GM19438 (cell line): Measurements from ENCODE around the gene PLCH2.

ENCODE experiments used
- ATAC-seq: cut with Tn5 transposase; IDR thresholded peaks from one replicate; pipeline ENCODE4 v1.9.1; 2021; ENCODE audit warnings: low read depth; ENCODE audit not compliant: unreplicated experiment

PLCH2 gene

DNA sequence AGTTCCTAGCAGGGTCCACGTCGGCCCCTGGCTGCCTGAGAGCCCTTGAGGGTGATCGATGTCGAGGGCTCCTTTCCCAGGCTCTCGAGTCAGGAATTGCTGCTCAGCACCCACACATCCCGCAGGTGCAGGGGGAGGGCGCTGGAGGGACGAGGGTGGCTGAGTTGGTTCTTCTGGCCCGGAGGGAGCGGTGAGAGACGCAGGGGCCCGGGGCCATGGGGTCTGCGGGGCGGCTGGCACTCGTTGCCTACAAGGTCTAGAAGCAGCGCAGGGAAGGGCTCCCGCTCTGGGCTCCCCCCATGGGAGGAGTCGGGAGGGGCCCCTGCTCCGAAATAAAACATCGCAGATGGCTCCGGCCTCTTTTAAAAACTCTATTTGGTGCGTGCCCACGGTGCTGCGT is 32.1 kb downstream of the PLCH2 start:
- ATAC-seq, result no peak

DNA sequence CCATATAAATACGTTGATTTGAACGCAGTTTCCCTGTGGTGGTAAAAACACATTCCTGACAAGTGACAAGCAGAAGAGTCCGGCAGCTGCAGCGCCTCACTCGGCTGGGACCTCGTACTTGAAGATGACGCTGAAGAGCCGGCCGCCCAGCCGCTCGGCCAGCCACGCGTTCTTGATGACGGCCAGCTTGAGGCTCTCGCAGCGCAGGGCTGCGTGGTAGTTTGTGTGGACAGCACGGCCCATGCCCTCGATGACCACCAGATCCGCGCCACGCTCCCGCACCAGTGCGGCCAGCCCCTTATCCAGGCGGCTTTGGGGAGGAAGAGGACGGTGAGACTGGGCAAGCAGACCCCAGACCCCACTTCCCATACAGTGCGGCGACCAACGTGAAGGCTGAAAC is 32.7 kb downstream of the PLCH2 start:
- ATAC-seq, result no peak

DNA sequence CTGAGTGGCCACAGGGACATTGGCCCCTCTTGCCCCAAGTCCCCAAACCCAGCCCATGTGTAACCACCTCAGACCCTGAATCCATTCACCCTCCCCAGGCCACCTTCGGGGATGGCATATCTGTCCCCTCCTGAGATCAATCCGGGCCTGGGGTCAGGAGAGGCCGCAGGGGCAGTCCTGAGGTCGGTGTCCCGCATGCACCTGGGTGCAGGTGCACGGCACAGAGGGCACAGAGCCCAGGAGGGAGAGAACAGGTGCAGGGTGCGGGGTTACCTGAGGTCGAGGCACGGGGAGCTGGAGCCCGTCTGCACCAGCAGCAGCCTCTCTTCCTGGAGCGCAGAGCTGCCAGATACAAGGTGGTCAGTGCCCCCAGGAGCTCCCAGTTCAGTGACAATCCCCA is 33.5 kb downstream of the PLCH2 start:
- no peak for ATAC-seq

DNA sequence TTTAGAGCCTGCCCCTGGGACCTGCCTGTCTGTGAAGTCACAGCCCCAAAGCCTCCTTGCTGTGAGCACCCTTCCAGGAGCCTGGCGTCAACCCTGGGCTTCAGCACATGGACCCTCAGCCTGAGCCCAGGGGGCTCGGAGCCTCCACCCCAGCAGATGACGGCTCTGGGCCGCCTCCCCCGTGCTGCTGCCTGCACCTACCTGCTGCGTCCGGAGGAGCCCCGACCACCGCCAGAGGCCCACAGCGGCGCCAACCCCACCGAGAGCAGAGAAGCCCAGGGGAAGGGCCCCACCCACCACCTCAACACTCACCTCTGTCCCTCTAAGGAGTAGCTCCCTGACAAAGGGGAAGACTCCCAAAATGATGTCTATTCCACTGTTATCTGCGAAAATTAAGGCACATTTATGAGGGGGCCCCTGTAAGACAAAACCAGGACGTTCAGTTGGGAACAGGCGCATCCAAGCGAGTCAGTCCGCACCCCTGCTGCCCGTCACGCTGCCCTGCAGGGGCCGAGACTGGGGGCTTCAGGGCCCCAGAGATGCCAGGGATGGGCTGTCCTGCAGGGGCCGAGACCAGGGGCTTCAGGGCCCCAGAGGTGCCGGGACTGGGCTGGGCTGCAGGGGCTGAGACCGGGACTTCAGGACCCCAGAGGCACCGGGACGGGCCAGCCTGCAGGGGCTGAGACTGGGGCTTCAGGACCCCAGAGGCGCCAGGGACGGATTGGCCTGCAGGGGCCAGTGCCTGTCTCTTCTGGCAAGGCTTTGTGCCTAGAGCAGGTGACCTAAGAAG is 34.5 kb downstream of the PLCH2 start:
- no peak for ATAC-seq

DNA sequence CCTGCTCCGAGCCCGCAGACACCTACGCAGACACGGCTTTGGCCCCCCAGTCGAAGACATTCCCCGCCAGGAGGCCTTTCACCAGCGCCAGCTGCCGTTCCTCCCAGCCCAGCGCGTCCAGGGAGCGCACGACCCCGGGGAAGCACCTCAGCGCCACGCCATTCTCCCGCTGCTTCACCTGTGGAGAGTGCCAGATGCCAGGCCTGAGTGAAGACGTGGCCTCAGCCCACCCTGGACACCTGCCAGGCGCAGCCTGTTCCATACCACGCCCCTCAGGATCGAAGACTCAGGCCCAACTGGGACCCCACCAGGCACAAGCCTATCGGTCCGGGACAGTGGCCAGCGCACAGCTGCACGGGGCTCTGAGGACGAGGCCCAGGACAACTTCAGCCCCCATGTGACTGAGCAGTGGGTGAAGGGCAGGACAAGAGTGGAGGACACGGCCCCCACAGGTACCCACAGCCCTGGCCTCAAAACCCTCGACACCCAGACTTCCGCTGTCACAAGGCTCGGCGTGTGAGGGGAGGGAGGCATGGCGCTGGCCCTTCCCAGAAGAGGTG is 36.9 kb downstream of the PLCH2 start:
- ATAC-seq, result no peak

DNA sequence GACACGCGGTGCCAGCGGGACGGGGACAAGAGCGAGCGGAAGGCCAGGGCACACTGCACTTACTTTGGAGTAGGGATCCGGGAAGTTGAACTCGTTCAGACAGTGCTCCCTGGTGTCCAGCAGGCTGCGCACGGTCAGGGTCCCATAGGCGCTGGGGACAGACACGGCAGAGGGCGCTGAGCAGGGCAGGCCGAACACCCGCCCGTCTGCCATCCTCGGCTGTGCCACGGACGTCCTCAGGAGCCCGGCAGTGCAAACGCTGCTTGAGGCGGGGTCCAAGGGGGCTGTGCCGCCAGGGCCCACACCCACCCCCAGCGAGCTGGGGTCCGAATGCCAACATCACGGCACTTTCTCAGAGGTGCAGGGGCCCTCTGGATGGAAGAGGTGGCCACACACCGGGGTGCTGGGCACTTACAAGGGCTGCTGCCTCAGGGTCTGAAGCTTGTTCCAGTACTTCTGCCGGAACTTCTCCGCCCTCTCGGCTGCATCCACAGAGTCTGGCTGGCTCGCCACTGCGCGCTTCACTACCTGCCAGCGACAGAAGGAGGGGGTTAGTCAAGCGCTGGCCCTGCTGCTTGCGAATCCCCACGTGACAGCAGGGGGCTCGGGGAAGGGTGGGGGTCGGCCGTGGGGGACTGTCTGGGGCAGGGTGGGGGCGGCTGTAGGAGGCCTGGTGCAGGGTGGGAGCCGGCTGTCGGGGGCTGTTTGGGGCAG is 38.0 kb downstream of the PLCH2 start:
- no peak for ATAC-seq

DNA sequence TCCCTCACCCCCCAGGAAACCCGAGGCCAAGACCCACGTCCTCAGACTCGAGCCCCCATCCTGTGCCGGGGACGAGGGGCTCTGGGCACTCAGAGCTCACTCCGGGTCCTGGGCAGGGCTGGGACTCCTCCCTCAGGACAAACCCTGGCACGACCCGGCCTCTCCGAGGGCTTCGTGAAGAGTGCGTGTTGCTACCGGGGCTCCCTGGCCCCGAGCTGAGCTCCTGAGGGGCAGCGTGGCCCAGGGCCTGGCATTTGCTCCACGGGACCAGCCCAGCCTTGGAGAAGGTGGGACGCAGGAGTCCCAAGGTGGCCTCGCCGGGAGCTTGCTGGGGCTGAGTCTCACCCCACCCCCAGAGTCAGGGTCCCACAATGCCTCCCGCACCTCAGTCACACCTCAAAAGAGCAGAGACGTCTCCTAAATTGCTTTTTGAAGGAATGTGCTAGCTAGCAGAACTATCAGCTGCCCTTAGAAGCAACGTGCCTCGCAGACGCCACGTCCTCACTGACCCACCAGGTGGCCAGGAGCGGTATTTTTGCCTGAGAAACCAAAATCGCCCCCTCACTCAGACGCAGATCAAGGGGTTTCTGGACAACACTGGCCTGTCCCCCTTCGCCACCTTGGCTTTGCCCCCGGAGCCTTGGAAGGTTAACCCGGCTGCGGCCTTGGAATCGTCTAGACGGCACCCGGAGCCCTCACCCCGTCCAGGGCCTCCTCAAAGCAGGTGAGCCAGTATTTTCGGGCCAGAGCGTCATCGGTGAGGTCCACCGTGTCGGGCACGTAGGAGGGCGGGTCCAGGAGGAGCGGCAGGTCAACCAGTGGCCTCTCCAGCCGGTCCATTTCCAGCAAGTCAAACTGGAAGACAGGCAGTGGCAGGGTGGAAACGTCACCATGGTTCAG is 39.0 kb downstream of the PLCH2 start:
- ATAC-seq, result no peak

DNA sequence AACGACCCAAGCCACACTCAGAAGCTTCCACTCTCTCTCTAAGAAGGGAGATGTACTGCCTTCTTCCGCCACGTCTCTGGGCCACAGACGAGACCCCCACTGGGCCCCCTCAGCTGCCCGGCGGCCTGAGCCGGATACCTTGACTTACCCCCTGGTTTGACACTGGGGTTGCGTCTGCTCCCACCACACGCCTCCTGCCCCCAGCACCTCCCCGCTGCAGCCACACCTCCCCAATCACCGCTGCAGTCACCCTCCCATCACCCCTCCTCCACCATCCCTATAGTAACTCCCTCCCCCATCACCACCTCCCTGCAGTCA is 39.6 kb downstream of the PLCH2 start:
- no peak for ATAC-seq

DNA sequence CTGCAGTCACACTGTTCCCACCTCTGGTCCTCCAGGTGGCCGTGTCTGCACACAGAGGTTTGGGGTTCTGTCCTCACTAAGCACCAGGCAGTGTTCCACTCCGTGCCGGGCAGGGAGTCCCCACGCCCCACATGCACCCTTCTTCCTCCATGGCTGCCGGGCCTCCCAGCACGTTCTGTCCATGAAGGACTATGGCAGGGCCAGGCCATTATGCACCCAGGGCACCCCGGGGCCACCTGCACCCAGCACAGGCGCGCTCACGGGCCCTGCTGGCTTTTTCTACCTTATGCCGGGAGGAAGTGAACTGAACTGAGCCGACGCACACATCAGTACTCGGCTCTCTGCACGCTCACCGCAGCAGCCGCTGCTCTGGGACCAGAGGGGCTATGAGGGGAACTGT is 40.0 kb downstream of the PLCH2 start:
- no peak for ATAC-seq

DNA sequence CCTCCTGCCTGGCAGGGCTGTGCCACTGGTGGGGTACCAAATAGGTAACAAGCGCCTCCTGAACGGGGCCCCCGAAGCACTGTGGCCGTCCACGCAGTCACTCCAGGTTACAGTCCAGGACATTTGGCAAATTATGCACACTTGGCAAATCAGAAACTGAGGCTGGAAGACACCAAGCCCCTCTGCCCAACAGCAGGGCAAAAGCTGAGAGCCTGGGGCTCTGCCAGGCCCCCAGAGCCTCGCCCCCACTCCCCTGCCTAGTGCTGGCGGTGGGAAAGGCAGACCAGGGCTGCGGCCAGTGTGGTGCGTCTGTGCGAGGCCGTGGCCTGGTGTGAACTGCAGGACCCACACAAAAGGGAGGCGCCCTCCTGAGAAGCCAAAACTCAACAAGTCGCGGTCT is 40.9 kb downstream of the PLCH2 start:
- ATAC-seq, result no peak

DNA sequence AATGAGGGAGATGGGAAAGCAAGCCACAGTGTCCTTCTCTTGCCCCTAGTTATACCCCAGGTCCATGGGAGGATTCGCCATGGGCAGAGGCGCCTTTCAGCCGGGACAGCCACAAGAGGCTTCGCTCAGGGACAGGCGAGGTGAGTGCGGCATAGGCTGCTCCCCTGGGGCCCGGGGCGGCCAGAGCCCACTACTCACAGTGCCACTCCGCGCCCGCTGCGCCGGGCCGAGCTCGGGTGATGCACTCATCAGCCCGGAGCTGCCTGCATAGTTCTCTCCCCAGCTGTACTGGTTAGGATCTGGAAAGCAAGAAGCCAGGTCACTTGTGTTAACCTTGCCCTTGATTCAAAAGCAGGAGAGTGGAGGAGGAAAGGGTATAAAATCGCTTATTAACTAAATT is 41.9 kb downstream of the PLCH2 start:
- ATAC-seq, result no peak

DNA sequence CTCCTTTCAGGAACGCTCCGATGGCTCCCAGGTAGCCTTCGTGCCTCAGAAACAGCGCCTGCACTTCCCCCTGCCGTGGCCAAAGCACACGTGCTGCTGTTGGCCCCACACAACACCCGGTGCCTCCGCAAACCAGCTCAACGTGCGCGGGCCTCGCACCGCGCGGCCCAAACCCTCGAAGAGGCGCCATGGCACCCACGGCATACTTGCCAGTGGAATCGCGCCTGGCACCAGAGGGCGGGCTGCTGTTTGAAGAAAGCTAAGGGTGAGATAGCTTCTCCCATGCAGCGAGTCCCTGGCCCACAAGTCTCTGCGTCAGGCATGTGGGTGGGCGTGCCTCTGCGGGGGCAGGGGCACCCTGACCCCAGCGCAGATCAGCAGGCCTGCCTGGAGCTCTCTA is 42.4 kb downstream of the PLCH2 start:
- no peak for ATAC-seq

DNA sequence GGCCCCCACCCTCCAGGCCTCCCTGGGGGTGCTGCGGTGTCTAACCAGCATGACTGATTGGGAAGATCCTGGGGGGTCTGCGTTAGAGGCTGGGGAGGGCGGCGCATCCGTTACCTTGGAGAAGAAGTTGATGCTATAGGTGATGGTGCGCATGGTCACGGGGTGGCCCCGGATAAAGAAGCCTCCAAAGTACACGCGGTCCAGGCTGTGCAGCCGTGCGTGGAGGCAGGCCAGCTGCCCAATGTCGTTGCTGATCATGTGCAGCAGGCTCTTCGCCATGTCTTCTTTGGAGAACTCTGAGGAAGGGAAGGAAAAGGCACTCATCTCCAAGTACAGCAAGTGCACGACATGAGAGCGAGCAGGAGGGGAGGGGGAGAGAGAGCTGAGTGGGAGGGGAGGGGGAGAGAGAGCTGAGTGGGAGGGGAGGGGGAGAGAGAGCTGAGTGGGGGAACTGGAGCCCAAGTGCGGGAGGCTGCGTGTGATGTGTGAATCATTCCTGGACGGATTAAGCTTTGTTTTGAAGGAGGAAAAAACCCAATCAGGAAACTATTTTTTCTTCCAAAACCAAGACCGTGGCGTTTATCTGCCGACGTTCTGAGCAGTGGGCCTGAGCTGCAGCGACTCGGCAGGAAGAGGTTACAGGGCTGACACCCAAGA is 43.1 kb downstream of the PLCH2 start:
- ATAC-seq, result no peak

DNA sequence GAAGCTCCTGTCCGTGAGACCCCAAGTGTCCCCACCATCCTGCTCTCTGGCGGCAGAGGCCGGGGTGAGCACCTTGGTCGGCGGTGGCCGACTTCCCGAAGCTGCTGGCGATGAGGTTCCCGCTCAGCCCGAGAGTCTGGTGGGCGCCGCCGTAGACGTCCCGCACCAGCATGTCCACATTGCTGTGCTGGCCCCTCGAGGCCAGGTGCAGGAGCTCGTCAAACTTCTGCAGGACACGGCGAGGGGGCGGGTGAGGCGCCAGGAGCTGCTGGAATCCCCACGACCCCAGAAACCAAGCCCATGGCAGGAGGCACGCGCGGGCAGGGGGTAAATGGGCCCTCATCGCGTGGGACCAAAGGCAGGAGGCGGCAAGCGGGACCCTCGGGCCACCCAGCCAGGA is 43.6 kb downstream of the PLCH2 start:
- no peak for ATAC-seq

DNA sequence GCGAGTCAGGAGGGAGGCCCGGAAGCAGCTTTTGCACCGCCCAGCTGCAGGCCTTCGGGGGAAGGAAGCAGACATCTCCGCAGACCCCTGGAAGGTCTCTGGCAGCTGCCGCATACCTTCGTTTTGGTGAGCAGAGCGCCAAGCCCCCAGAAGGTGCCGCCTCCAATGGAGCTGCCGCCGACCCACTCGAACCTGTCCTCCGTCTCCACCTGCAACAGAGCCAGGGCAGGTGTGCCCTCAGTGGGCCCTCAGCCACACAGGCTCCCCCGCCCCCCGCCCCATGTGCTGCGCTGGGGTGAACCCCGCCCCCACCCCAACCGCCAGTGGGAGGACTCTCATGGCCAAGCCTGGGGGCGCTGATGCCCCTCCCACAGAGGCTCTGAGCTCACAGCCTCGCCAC is 44.1 kb downstream of the PLCH2 start:
- ATAC-seq, result no peak

DNA sequence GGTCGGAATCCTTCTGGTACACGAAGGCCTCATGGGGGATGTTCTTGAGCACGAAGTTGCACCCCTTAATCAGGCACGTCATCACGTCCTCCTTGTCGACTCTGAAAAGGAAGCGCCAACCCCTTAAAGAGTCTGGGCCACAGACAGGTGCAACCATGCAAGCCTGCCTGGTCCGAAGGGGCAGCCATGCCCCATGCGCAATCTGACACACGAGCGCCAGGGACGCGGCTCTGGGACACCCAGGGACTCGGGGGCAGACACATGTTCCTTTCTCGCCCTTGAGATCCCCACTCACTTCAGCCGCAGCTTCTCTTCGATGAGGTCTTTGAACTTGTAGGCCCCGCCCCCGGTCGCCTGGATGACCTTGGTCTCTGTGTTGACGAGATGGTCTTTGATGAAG is 44.7 kb downstream of the PLCH2 start:
- ATAC-seq, result no peak

DNA sequence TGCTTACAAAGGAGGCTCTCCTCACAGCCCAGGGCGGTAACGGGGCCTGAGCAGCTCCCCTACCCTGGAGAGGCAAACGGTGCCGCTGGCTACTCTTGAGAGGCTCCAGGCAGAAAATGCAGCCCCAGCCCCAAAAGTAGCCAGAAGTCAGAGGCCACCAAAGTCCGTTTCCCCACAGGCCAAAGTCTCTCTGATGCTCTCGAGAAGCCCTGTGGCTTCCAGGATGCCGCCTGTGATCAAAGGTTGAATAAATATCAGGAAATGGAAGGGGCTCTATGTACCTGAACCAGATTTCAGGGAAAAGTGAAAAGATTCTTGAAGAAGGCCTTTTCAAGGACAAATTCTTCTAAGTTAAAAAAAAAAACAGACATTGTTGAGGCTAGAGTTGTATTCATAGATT is 46.1 kb downstream of the PLCH2 start:
- ATAC-seq, result no peak

DNA sequence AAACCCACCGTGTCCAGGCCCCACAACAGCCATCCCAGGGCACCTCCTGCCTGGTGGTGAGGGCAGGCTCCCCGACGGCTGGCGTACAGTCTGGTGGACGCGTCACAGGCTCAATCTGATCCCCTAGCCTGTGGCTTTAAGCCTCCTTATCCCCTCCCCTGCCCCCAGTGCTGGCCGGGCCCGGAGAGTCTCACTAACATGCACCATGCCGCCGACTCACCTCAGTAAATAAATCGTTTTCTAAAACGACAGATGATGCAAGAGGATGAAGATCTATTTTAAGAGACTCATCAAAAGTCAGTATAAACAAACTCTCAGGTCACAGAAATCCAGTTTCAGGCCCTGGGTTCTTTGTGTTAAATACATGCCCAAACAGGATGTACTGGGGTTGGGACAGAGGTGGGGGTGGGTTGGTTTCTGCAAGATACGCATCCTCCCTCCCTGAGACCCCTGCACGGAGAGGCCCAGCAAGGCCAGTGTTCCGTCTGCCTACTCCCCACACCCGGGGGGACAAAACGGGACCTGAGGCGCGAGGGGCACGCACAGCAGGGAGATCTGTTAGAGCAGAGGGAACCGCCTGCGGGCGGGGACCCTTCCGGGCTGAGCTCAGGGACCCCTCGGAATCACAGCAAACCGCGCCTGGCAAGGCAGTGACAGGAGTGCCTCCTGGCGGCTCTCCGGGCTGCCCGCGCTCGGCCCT is 47.3 kb downstream of the PLCH2 start:
- no peak for ATAC-seq

DNA sequence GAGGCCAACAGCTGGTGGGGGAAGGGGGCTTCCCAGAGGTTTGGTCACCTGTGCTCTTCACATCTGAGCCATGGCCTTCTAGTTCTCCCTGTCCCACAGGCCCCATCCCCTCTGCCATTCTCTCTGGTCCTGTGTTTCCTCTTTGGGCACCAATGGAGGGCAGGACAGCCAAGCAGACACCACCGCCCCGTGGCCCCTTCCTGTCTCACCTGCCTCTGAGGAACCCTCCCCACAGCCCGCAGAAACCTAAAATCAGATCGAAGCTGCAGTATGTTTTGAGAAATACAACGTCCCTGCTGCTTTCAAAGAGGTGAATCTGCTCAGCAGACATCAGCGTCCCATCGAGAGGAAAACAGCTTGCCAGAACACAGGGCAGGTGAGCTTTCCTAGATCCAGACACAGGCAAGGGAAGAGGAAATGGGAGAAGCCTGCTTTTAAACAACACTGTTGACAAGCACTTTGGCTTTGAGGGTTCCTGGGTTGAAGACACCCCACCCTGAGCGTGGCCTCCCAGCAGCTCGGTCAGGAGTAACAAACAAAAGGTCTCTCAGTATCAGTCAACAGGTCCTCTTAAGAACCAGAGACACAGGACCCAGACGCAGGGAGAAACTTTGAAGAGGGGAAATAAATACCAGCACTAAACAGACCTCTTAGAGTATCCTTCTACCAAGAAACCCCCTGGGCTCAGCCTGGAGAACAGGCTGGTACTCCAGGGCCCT is 48.0 kb downstream of the PLCH2 start:
- no peak for ATAC-seq

DNA sequence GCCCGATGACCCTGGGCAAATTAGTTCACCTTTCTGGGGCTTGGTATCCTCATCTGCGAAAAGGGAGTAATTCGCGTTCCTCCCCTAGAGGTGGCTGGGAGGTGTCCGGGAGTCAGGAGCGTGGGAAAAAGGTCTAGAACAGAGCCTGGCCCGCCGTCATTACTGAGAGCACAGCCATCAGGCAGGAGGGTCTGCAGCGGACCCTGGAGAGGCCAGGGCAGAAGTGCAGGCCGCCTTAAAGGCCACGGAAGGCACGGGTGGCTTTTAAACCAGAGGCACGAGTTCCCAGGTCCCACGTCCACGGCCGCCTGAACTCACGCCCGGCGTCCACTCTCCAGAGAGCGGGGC is 49.5 kb downstream of the PLCH2 start:
- ATAC-seq, result no peak
